Measurements from ENCODE around the gene USP40. TPM values are rescaled to one million over a fixed set of nuclear protein-coding genes. Genes with fewer than 3 reads are reported as not detected.
"Not testable (repeated sequence)": the region's sequence is repeated elsewhere in the genome, so short reads cannot be mapped to it uniquely, and the experiment has no call there.

Gene USP40
- total RNA-seq (59.6 TPM), polyA plus RNA-seq (16.0 TPM)

- no peaks in the 10 kb centered on the region for H3K4me1 ChIP-seq (ENCODE audit: insufficient read depth)
- under 1% methylated on average over 51 of the region's 51 CpGs for WGBS
- peak within 1 kb of the TSS; percentile 82 for H3K27ac ChIP-seq (ENCODE audit: low read depth)
- H3K4me3 ChIP-seq (ENCODE audit: low read depth, low read length): peak within 1 kb of the TSS; percentile 70
- peak; percentile 80 for DNase-seq (ENCODE audit: extremely low spot score)
- no peaks in the 10 kb centered on the region for H3K36me3 ChIP-seq (ENCODE audit: insufficient read depth)
Observed at GRCh38 chr2:233566141-233566956, at the start of gene USP40. Gene USP40 (minus strand): TSS chr2:233566782. CDS start chr2:233565554, 1,228 bp downstream.

GRCh38 chr2:233611284-233611683 lies 44.7 kb upstream of the USP40 start:
- no peak for DNase-seq (ENCODE audit: extremely low spot score)
- H3K36me3 ChIP-seq (ENCODE audit: insufficient read depth): no peaks in the 10 kb centered on the region
- H3K4me1 ChIP-seq (ENCODE audit: insufficient read depth): no peaks in the 10 kb centered on the region
- 79% methylated on average over 4 of the region's 4 CpGs for WGBS
- H3K4me3 ChIP-seq (ENCODE audit: low read depth, low read length): no peak overlapping the region
- no peak overlapping the region for H3K27ac ChIP-seq (ENCODE audit: low read depth)

GRCh38 chr2:233605680-233606079 lies 39.1 kb upstream of the USP40 start:
- Histone ChIP-seq H3K27ac (ENCODE audit: low read depth) (no peak overlapping the region), H3K4me1 (ENCODE audit: insufficient read depth) (no peaks in the 10 kb centered on the region), H3K36me3 (ENCODE audit: insufficient read depth) (no peaks in the 10 kb centered on the region), H3K4me3 (ENCODE audit: low read depth, low read length) (no peak overlapping the region)
- 80% methylated on average over 1 of the region's 1 CpG for WGBS
- no peak for DNase-seq (ENCODE audit: extremely low spot score)

- no peaks in the 10 kb centered on the region for H3K4me1 ChIP-seq (ENCODE audit: insufficient read depth)
- 82% methylated on average over 3 of the region's 3 CpGs for WGBS
- H3K36me3 ChIP-seq (ENCODE audit: insufficient read depth): no peaks in the 10 kb centered on the region
- no peak for DNase-seq (ENCODE audit: extremely low spot score)
- H3K4me3 ChIP-seq (ENCODE audit: low read depth, low read length): no peak overlapping the region
- H3K27ac ChIP-seq (ENCODE audit: low read depth): no peak overlapping the region
Observed at GRCh38 chr2:233604826-233605225, 38.2 kb upstream of the USP40 start.

GRCh38 chr2:233603520-233603919 lies 36.9 kb upstream of the USP40 start:
- Histone ChIP-seq H3K36me3 (ENCODE audit: insufficient read depth) (no peaks in the 10 kb centered on the region), H3K27ac (ENCODE audit: low read depth) (no peak overlapping the region), H3K4me1 (ENCODE audit: insufficient read depth) (no peaks in the 10 kb centered on the region), H3K4me3 (ENCODE audit: low read depth, low read length) (no peak overlapping the region)
- DNase-seq (ENCODE audit: extremely low spot score): no peak
- 81% methylated on average over 4 of the region's 4 CpGs for WGBS

GRCh38 chr2:233602076-233602475 lies 35.5 kb upstream of the USP40 start:
- no peaks in the 10 kb centered on the region for H3K36me3 ChIP-seq (ENCODE audit: insufficient read depth)
- no peak for DNase-seq (ENCODE audit: extremely low spot score)
- no peak overlapping the region for H3K27ac ChIP-seq (ENCODE audit: low read depth)
- no peak overlapping the region for H3K4me3 ChIP-seq (ENCODE audit: low read depth, low read length)
- H3K4me1 ChIP-seq (ENCODE audit: insufficient read depth): no peaks in the 10 kb centered on the region
- 90% methylated on average over 1 of the region's 1 CpG for WGBS

- Histone ChIP-seq H3K36me3 (ENCODE audit: insufficient read depth) (no peaks in the 10 kb centered on the region), H3K4me1 (ENCODE audit: insufficient read depth) (no peaks in the 10 kb centered on the region), H3K27ac (ENCODE audit: low read depth) (no peak overlapping the region), H3K4me3 (ENCODE audit: low read depth, low read length) (no peak overlapping the region)
- WGBS: 59% methylated on average over 2 of the region's 2 CpGs
- no peak for DNase-seq (ENCODE audit: extremely low spot score)
Observed at GRCh38 chr2:233600386-233600785, 33.8 kb upstream of the USP40 start.

GRCh38 chr2:233598952-233599351 lies 32.4 kb upstream of the USP40 start:
- H3K27ac ChIP-seq (ENCODE audit: low read depth): no peak overlapping the region
- no peaks in the 10 kb centered on the region for H3K4me1 ChIP-seq (ENCODE audit: insufficient read depth)
- H3K4me3 ChIP-seq (ENCODE audit: low read depth, low read length): no peak overlapping the region
- DNase-seq (ENCODE audit: extremely low spot score): no peak
- no peaks in the 10 kb centered on the region for H3K36me3 ChIP-seq (ENCODE audit: insufficient read depth)
- WGBS: 76% methylated on average over 3 of the region's 3 CpGs

GRCh38 chr2:233597522-233597921 lies 30.9 kb upstream of the USP40 start:
- 46% methylated on average over 1 of the region's 1 CpG for WGBS
- Histone ChIP-seq H3K4me1 (ENCODE audit: insufficient read depth) (no peaks in the 10 kb centered on the region), H3K27ac (ENCODE audit: low read depth) (no peak overlapping the region), H3K36me3 (ENCODE audit: insufficient read depth) (no peaks in the 10 kb centered on the region), H3K4me3 (ENCODE audit: low read depth, low read length) (no peak overlapping the region)
- no peak for DNase-seq (ENCODE audit: extremely low spot score)

GRCh38 chr2:233593201-233593600 lies 26.6 kb upstream of the USP40 start:
- H3K27ac ChIP-seq (ENCODE audit: low read depth): no peak overlapping the region
- no peak for DNase-seq (ENCODE audit: extremely low spot score)

GRCh38 chr2:233592706-233593105 lies 26.1 kb upstream of the USP40 start:
- not testable (repeated sequence) for DNase-seq (ENCODE audit: extremely low spot score)

More at GRCh38 chr2:233593201-233593600, 26.6 kb upstream of the USP40 start:
- Histone ChIP-seq H3K36me3 (ENCODE audit: insufficient read depth) (no peaks in the 10 kb centered on the region), H3K4me1 (ENCODE audit: insufficient read depth) (no peaks in the 10 kb centered on the region), H3K4me3 (ENCODE audit: low read depth, low read length) (no peak overlapping the region)
- whole genome bisulfite sequencing: 85% methylated on average over 8 of the region's 8 CpGs

GRCh38 chr2:233588400-233588799 lies 21.8 kb upstream of the USP40 start:
- WGBS: 81% methylated on average over 2 of the region's 2 CpGs
- H3K4me3 ChIP-seq (ENCODE audit: low read depth, low read length): no peak overlapping the region
- H3K27ac ChIP-seq (ENCODE audit: low read depth): no peak overlapping the region
- no peaks in the 10 kb centered on the region for H3K4me1 ChIP-seq (ENCODE audit: insufficient read depth)
- H3K36me3 ChIP-seq (ENCODE audit: insufficient read depth): no peaks in the 10 kb centered on the region
- no peak for DNase-seq (ENCODE audit: extremely low spot score)

More at GRCh38 chr2:233592706-233593105, 26.1 kb upstream of the USP40 start:
- H3K4me1 ChIP-seq (ENCODE audit: insufficient read depth); H3K36me3 ChIP-seq (ENCODE audit: insufficient read depth); H3K4me3 ChIP-seq (ENCODE audit: low read depth, low read length); H3K27ac ChIP-seq (ENCODE audit: low read depth): not testable (repeated sequence)
- 98% methylated on average over 1 of the region's 1 CpG for WGBS

GRCh38 chr2:233584210-233584609 lies 17.6 kb upstream of the USP40 start:
- 87% methylated on average over 1 of the region's 1 CpG for WGBS
- no peak overlapping the region for H3K4me3 ChIP-seq (ENCODE audit: low read depth, low read length)
- H3K4me1 ChIP-seq (ENCODE audit: insufficient read depth): no peaks in the 10 kb centered on the region
- no peak for DNase-seq (ENCODE audit: extremely low spot score)
- H3K36me3 ChIP-seq (ENCODE audit: insufficient read depth): no peaks in the 10 kb centered on the region
- no peak overlapping the region for H3K27ac ChIP-seq (ENCODE audit: low read depth)

GRCh38 chr2:233583217-233583965 lies 16.8 kb upstream of the USP40 start:
- H3K4me3 ChIP-seq (ENCODE audit: low read depth, low read length); DNase-seq (ENCODE audit: extremely low spot score); H3K27ac ChIP-seq (ENCODE audit: low read depth); H3K36me3 ChIP-seq (ENCODE audit: insufficient read depth); H3K4me1 ChIP-seq (ENCODE audit: insufficient read depth): not testable (repeated sequence)
- 80% methylated on average over 34 of the region's 35 CpGs for WGBS
